Adipose tissue (tissue), 3 donors: ENCODE data around the gene BASP1. TPM values are rescaled to one million over a fixed set of nuclear protein-coding genes. Genes with fewer than 3 reads are reported as not detected.
"Not testable (repeated sequence)": the region's sequence is repeated elsewhere in the genome, so short reads cannot be mapped to it uniquely, and the experiment has no call there.

Source experiments
- H3K27ac ChIP-seq: one replicate; pipeline ENCODE4 v1.5.1; 2013; ENCODE audit warnings: low read depth, low read length
- WGBS, 3 donors: extraction: QIAGEN DNeasy Blood & Tissue Kit; methylation state at CpG; one replicate each; pipeline ENCODE4 v1.1.7; 2013; 5-methylcytosine and 5-hydroxymethylcytosine counted together
- polyA plus RNA-seq, 3 donors: library from polyadenylated mRNA; stranded (reverse); fragments of 200-250 nt; gene quantifications; one replicate each; pipeline ENCODE4 v1.2.3, GENCODE V29; 2013
- donor health status: healthy with polysubstance abuse.
- donor health status: Bipolar disorder and iron deficiency.
- donor health status: healthy.

Gene BASP1
- polyA plus RNA-seq, 3 donors: 1.4 to 45.8 (median 25.9) TPM

DNA sequence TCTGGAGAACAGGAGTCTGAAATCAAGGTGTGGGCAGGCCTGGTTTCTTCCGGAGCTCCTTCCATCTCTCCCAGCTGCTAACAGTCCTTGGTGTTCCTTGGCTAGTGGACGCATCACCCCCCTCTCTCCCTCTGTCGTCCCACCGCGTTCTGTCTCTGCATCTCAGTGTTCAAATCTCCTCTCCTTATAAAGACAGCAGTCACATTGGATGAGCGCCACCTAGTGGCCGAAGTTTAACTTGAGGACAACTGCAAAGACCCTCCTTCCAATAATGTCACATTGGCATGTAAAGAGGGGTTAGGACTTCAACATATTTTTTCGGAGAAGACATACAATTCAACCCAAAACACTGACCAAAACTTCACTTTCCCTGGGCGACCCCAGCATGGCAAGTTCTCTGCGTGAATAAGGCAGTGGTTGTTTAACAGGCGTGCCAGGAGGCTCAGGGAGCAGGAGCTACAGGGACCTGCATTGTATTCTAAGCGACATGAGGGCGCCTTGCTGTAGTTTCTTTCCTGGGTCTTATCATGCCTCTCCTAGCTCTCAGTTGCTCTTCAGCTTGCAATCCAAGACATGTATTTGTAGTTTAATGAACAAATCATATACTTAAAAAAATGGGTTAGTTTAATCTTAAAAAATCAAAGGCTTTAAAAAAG lies 27.9 kb upstream of the BASP1 start:
- WGBS, 3 donors: 24 to 36% (median 28%) methylated on average over 13 of the region's 13 CpGs
- no peak overlapping the region for H3K27ac ChIP-seq

DNA sequence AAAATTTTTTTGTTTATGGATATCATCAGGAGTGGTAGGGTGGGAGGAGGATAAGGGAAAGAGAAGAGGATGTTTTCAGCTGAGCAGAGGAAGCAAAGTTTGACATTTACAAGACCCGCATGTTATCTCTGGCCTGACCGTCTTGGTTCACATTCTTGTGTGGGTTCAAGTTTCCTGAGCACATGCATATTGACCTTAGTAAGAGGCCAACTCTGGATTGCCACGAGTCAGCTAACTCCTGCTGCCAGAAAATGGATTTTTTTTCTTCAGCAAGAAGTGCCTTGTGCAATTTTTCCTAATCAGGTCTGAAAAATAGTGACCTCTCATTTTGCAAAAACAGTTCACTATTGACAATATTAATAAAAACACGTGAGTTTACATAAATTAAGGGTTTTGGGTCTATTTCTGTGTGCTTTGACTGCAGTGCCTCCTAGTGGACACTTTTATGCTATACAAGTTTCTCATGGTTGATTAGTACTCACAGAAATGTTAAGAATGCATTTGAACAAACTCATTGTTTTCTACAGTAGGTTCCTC lies 27.1 kb upstream of the BASP1 start:
- WGBS, 3 donors: 0 to 4% (median 3%) methylated on average over 4 of the region's 4 CpGs
- no peak overlapping the region for H3K27ac ChIP-seq

DNA sequence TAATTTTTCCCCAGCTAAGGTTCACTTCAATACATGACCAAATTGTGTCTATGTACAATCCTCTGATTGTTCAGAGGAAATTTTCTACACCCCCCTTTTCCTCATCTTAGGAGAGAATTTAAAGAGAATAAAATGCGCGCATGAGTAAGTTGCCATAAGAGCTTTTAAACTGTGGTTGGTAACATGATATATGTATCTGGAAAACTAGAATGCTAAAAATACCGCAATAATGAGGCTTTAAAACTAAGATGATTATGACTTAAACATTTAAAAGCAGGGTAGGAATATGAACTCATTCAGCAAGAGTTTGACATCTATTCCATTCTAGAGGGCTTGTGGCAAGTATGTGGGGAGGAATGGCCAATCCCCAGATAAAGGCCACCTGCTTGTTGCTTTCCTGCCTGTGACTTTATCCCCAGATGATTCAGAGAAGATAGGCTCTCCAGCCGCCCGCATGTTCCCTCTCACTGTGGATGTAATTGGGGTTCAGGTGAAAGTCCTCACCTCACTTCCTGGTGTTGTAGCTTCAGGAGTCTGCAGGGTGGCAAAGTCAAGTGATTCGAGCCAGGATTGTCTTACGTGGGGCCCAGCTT lies 26.5 kb upstream of the BASP1 start:
- 76 to 84% (median 79%) methylated on average over 7 of the region's 7 CpGs for WGBS, 3 donors
- no peak overlapping the region for H3K27ac ChIP-seq

DNA sequence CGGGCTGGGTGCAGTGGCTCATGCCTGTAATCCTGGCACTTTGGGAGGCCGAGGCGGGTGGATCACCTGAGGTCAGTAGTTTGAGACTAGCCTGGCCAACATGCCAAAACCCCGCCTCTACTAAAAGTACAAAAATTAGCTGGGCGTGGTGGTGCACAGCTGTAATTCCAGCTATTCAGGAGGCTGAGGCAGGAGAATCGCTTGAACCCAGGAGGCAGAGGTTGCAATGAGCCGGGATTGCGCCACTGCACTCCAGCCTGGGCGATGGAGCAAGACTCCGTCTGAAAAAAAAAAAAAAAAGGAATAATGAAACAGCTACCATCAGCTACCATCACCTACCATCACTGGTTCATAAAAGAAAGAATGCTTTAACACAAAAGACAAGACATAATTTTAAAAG lies 25.9 kb upstream of the BASP1 start:
- H3K27ac ChIP-seq: not testable (repeated sequence)
- WGBS, 3 donors: 78 to 87% (median 84%) methylated on average over 10 of the region's 10 CpGs

DNA sequence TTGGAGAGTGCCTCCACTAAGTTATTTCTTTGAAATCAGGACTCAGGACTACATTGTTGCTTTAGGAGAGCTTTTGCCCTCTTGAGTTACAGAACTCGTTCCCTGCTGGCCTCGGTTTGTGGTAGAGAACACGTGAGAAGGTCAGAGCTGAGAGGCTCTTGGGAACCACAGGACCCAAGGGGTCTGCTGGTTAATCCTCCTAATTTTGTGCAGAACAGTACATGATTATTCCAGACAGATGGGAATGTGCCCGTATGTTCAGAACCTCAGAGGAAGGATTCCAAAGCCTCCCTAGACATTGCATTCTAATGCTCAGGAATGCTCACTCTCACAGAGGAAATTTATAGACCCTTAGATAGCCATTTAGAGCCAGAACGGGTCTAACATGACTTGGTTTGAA lies 25.2 kb upstream of the BASP1 start:
- no peak overlapping the region for H3K27ac ChIP-seq
- WGBS, 3 donors: 46 to 60% (median 48%) methylated on average over 5 of the region's 5 CpGs

DNA sequence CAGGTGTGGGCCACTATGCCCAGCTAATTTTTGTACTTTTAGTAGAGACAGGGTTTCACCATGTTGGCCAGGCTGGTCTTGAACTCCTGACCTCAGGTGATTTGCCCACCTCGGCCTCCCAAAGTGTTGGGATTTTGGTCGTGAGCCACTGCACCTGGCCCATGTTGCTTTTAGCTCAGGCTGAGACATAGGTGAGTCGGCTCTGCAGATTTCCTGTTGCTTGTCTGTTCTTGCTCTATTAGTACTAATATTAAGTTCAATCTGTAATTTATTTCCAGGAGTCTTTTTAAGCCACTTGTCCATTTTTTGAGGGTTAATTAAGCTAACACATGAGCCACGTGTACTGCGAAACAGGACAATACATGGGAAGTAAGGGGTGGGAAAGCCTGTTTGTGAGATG lies 21.4 kb upstream of the BASP1 start:
- 84 to 94% (median 85%) methylated on average over 5 of the region's 5 CpGs for WGBS, 3 donors
- no peak overlapping the region for H3K27ac ChIP-seq

DNA sequence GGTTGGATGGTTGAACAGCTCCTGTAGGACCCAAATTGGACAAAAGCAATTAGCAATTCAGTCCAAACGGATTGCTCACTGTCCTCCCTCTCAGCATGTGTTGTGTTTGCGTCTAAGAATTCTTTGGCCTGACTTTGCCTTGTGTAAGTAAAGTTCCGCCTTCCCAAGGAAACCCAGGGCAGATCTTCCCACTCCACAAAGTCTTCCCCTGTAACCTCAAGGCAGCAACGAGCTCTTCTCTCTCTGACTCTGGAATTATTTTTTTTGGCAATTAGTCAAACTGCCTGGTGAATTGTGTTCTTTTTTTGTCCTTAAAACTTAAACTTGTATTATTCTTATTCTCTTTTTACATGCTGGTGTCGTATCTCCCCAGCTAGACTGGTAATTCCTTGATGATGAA lies 20.7 kb upstream of the BASP1 start:
- no peak overlapping the region for H3K27ac ChIP-seq
- 75 to 84% (median 81%) methylated on average over 5 of the region's 5 CpGs for WGBS, 3 donors

DNA sequence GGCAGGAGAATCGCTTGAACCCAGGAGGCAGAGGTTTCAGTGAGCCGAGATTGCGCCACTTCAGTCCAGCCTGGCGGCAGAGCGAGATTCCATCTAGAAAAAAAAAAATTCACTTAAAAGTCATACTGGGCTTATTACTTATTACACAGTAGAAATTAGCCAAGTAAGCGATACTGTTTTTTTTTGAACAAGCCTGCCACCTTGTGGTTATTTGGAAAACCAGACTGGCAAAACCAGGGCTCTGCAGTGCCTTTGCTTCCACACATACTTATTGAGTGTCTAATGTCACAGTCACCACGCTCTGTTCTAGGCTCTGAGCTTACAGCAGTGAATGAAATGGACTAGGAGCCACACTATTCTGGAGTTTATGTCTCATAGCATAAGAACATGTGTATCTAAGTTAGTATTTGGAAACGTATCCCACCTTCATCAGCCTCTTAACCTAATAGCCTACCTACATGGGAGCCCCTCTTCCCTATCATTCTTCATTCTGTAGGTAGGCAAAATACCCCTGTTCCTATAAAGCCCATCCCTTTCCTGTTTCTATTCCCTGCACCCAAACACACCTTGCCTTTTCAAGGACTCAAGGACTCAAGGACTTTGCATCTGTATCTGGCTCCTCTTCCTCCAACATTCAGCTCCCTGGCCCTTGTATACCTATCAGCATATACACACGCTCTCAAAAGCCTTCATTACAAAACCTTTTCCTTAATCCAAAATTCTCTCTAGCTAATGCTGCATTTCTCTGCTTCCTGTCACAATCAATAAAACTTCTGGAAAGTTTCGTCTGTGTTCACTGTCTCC lies 13.9 kb upstream of the BASP1 start:
- H3K27ac ChIP-seq: no peak overlapping the region
- WGBS, 3 donors: 26 to 35% (median 34%) methylated on average over 10 of the region's 10 CpGs

DNA sequence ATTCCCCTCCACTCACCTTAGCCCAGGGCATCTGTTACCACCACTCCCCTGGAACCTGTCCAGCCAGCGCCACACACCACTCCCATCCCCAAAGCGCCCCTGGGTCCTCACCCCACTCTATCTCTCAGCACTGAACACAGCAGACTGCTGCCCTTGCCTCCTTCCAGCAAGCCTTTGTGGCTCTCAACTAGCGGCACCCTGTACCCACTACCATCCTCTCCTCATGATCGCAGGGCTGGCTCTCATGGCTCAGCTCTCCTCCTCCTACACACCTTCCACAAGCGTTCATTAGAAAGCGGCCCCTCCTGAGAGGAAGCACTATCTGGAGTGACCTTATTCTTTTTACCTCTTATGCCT lies 13.3 kb upstream of the BASP1 start:
- H3K27ac ChIP-seq: no peak overlapping the region
- WGBS, 3 donors: 31 to 72% (median 69%) methylated on average over 6 of the region's 6 CpGs

DNA sequence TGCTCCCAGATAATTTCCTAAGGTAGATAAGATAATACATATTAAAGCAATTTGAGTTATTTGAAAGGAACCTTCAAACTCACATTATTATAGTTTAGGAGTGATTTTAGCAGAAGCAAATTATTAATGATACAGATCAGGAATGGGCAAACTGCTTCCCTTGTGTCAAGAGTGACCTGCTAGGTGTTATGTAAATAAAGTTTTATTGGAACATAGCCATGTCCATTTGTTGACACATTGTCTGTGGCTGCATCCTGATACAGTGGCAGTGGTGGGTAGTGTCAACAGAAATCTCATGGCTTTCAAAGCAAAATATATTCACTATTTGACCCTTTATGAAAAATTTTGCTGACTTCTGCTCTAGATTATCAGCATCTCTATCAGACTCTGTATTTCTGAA lies 11.4 kb upstream of the BASP1 start:
- H3K27ac ChIP-seq: no peak overlapping the region

DNA sequence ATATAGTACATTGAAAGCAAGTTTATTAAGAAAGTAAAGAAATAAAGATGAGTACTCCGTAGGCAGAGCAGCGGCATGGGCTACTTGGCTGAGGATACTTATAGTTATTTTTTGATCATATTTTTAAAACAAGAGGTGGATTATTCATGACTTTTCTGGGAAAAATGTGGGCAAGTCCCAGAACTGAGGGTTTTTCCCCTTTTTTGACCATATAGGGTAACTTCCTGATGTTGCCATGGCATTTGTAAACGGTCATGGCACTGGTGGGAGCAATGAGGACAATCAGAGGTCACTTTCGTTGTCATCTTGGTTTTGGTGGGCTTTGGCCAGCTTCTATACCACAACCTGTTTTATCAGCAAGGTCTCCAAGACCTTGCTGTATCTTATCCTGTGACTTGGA lies 5.2 kb upstream of the BASP1 start:
- WGBS, 3 donors: 73 to 74% (median 74%) methylated on average over 4 of the region's 4 CpGs
- H3K27ac ChIP-seq: no peak overlapping the region

DNA sequence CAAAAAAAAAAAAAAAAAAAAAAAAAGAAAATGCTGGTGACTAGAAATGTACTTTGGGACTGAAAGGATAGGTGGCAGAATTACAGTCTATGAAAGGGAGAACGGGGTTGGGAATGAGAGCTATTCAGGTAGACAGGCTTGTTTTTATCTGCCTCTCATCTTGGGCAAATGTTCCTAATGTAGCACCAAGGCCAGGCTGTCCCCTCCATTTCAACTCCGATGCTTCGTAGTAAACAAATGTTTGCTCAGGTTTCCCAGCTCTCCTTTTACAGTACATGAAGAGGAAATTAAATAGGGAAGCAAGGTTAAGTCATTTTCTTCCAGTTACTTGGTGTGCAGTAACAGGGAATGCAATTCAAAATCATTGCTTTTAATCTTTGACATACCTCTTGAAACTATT lies 4.4 kb upstream of the BASP1 start:
- 34 to 63% (median 63%) methylated on average over 3 of the region's 3 CpGs for WGBS, 3 donors
- H3K27ac ChIP-seq: no peak overlapping the region

DNA sequence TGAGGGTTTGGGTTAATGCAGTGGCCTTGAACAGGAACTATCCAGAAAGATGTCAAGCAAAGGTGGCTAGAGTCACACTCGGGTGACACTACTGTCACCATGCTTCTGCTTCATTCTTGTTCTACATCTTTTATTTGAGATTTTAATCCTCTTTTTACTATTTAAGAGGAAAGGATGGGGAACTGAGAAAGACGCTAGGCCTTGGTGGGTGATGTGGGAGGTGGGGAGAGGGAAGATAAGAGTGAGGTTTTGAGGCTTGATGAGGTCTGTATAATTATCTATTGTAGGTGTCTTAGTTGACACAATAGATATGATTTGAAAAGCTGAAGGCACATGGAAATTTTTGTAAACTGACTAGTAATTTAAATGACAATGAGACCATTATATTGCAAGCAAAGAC lies 3.5 kb upstream of the BASP1 start:
- 72 to 84% (median 83%) methylated on average over 2 of the region's 2 CpGs for WGBS, 3 donors
- H3K27ac ChIP-seq: no peak overlapping the region

DNA sequence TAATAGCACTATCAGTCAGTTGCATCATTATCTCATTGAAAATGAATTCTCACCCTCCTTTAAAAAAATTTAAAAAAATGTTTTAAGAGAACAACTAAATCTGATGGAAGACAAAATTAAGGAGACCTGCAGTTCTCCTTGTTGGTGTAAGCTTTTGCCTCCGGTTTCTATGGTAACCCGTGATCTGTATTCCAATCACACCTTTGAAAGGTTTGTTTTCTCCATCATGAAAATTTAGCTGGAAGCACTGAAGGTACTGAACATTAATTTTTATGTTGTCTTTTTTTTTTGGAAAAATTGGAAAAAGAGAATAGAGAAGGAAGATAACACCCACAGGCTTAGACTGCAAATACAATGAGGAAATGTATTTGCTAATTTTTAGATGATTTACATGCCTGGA lies 2.5 kb upstream of the BASP1 start:
- H3K27ac ChIP-seq: no peak overlapping the region
- 80 to 92% (median 92%) methylated on average over 2 of the region's 2 CpGs for WGBS, 3 donors

DNA sequence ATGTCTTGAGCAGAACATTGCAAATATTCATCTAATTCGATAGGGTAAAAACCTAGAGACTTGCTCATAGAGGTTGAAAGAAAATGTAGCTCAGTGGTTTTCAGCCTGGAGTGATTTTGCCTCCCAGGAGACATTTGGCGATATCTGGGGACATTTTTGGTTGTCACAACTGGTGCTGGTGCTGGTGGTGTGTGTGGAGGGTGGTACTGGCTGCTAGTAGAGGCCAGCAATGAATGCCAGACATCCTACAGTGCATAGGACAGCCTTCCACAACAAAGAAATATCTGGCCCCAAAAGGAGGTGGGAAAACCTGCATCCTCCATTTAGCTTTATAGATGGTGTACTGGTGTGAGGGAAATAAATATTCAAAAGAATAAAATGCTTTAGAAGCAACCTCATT lies 2.1 kb upstream of the BASP1 start:
- 68 to 83% (median 78%) methylated on average over 2 of the region's 2 CpGs for WGBS, 3 donors
- H3K27ac ChIP-seq: no peak overlapping the region

DNA sequence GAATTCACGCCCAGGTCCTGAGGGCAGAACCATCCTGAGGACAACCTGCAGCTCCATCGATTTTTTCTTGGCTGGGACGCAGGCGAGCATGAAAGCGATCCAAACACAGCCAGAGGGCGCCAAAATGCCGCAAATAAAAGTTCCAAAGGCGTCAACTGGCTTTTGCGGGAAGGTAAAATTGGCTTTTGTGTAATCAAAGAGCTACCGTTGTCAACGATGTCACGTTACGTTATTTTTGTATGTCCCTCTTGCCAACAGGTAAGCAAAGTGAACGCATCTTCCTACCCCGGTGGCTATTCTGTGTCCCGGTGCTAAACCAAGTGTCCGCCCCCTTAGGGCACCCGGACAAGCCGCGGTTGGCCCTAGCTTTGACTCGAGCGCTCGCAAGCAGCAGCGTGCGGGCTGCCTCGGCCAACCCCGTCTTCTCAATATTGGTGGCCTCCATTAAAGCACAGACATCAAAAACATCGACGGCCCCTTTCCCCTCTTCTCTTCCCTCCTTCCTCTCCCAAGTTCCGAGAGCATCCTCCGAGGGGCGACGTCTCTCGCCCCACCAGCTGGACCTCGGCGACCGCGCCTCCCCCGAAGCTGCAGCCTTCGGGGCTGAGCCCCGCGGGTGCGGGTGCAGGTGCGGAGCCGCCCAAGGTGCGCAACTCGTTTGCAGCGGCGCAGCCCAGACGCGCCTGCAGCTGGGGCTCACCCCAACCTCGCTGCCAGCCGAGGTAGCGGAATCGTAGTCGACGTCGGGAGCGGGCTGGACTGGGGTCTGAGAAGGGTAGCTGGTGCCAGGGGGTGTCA lies 1.1 kb upstream of the BASP1 start:
- 1 to 2% (median 2%) methylated on average over 59 of the region's 59 CpGs for WGBS, 3 donors
- no peak overlapping the region for H3K27ac ChIP-seq

DNA sequence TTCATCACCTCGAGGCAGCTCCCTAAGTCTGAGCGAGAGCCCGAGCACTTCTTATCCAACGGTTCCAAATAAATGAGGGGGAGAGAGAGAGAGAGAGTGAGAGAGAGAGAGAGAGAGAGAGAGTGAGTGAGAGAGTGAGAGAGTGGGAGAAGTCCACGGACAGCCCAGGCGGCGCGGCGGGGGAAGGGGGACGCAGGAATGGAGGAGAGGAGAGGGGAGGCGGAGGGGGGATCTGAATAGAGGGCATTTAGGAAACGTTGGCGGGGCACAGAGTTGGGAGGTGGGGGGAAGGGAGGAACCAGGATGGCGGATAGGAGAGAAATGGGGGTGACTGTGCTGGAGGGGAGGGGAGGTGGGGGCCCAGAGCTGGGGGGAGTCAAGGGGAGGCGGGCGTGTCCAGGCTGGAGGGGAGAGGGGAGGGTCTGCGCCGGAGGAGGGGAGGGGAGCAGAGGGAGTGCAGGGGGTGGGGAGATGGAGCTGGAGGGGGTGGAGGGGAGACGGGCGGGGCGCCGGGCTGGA lies 398 bp upstream of the BASP1 start:
- no peak overlapping the region for H3K27ac ChIP-seq
- 2 to 5% (median 4%) methylated on average over 15 to 20 of the region's 22 CpGs for WGBS, 3 donors

DNA sequence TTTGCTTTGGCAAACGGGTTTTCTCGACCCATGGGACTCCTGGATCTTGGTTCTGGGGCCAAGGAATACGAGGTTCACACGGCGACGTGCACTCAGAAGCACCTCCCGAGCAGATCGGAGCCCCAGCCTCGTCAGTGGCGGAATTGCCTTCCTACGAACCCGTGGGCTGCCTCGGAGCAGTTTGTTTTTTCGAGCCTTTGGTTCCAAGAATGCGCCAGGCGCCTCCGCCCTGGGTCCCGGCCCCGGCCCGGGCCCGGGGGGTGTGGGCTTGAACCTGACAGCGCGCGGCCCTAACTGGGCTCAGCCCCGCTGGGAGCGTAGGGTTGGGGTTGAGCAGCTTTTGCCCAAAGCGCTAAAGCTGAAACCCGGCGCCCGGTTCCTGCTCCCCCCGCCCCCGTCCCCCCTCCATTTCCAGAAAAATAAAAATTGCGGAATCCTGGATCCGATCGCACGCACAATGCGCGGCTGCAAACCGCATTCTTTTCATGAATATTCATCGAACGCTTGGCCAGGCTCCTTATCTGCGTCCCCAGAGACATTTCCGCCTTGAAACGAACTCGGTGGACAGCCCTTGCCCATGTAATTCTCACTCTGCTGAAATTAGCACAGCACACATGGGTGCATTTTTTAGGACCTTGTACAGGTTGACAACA lies 1.0 kb downstream of the BASP1 start:
- H3K27ac ChIP-seq: no peak overlapping the region
- 1% methylated on average over 44 to 45 of the region's 45 CpGs for WGBS, 3 donors
